Measurements from ENCODE around the gene ADNP2.

ADNP2 gene

DNA sequence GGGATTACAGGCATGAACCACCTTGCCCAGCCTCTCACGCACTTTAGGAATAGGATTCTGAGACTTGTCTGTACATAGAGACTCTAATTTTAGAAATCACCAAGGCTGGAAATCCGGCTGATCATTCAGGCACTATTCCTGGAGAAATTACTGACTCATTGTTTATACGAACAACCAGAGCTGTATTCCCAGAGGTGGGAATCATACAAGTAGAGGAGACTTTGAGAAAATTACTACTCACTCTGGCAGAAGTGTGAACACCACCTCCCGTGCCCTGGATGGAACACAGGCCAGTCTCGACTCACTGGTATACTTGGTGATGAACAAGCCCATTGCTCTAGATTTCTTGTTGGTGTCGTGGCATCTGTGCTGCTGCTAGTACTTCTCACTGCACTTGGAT, 5.8 kb upstream of the ADNP2 start:
- no peak overlapping the region for H3K4me2 ChIP-seq (ENCODE audit: low read length)
- H3K9me3 ChIP-seq (ENCODE audit: low read length), result no peaks in the 10 kb centered on the region
- no peak for TF ChIP-seq EZH2 (IDR thresholded peaks at IDR 0.05; ENCODE audit: borderline replicate concordance, low read length)
- TF ChIP-seq, protein P1, sequence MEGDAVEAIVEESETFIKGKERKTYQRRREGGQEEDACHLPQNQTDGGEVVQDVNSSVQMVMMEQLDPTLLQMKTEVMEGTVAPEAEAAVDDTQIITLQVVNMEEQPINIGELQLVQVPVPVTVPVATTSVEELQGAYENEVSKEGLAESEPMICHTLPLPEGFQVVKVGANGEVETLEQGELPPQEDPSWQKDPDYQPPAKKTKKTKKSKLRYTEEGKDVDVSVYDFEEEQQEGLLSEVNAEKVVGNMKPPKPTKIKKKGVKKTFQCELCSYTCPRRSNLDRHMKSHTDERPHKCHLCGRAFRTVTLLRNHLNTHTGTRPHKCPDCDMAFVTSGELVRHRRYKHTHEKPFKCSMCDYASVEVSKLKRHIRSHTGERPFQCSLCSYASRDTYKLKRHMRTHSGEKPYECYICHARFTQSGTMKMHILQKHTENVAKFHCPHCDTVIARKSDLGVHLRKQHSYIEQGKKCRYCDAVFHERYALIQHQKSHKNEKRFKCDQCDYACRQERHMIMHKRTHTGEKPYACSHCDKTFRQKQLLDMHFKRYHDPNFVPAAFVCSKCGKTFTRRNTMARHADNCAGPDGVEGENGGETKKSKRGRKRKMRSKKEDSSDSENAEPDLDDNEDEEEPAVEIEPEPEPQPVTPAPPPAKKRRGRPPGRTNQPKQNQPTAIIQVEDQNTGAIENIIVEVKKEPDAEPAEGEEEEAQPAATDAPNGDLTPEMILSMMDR (IDR thresholded peaks at IDR 0.05; ENCODE audit: low read length), result no peak
- H3K4me3 ChIP-seq (ENCODE audit: low read depth, low read length, poor library complexity, severe bottlenecking), result no peak overlapping the region
- no peaks in the 10 kb centered on the region for H3K79me2 ChIP-seq (ENCODE audit: insufficient read depth, low read length)
- H3K36me3 ChIP-seq (ENCODE audit: insufficient read depth, low read length), result no peaks in the 10 kb centered on the region; the same call in 1 of the 2 replicates
- H3F3A ChIP-seq (ENCODE audit: insufficient read depth, low read length), result no peaks in the 10 kb centered on the region
- peaks cover 14% of the 10 kb centered on the region for H3K4me1 ChIP-seq (ENCODE audit: insufficient read depth, low read length, severe bottlenecking)
- no peak overlapping the region for H3K27ac ChIP-seq (ENCODE audit: low read depth, low read length, poor library complexity, severe bottlenecking)
- H3K9me2 ChIP-seq (ENCODE audit: low read depth, low read length), result no peaks in the 10 kb centered on the region
- no peak overlapping the region for H3K9ac ChIP-seq (ENCODE audit: low read length)
- no peaks in the 10 kb centered on the region for H4K20me1 ChIP-seq (ENCODE audit: insufficient read depth, low read length)
- H3K27me3 ChIP-seq (ENCODE audit: insufficient read depth, low read length), result peaks cover 6% of the 10 kb centered on the region; the same call in 1 of the 2 replicates
- H2AFZ ChIP-seq (ENCODE audit: low read length), result no peak overlapping the region

DNA sequence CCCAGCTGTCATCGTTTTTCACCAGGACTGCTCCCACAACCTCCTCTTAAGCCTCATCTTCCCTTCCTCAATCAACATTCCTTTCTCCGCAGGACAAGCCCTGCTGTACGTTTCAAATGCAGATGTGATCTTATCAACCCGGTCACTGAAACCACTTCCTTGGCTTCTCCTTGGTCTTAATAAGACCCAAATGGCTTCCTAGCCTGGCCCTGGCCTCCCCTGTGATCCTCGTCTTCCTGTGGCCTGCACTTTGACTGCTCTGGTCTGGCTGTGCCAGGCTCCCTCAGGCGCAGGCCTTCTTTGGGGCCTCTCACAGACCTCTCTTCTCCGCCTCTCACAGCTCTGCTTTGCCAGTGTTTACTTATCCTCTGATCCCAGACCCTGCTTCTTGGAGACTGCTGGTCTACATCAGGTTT, 4.7 kb upstream of the ADNP2 start:
- Histone ChIP-seq H3K36me3 (ENCODE audit: insufficient read depth, low read length) (no peaks in the 10 kb centered on the region; the same call in 1 of the 2 replicates), H3K9me3 (ENCODE audit: low read length) (no peaks in the 10 kb centered on the region), H3K79me2 (ENCODE audit: insufficient read depth, low read length) (no peaks in the 10 kb centered on the region), H3F3A (ENCODE audit: insufficient read depth, low read length) (no peaks in the 10 kb centered on the region), H3K27ac (ENCODE audit: low read depth, low read length, poor library complexity, severe bottlenecking) (no peak overlapping the region), H2AFZ (ENCODE audit: low read length) (no peak overlapping the region), H3K9me2 (ENCODE audit: low read depth, low read length) (no peaks in the 10 kb centered on the region), H3K4me2 (ENCODE audit: low read length) (no peak overlapping the region), H3K4me3 (ENCODE audit: low read depth, low read length, poor library complexity, severe bottlenecking) (no peak overlapping the region), H3K4me1 (ENCODE audit: insufficient read depth, low read length, severe bottlenecking) (peaks cover 14% of the 10 kb centered on the region), H3K9ac (ENCODE audit: low read length) (no peak overlapping the region), H4K20me1 (ENCODE audit: insufficient read depth, low read length) (no peaks in the 10 kb centered on the region), H3K27me3 (ENCODE audit: insufficient read depth, low read length) (peaks cover 6% of the 10 kb centered on the region; the same call in 1 of the 2 replicates)
- TF ChIP-seq EZH2 (IDR thresholded peaks at IDR 0.05; ENCODE audit: borderline replicate concordance, low read length), result no peak
- TF ChIP-seq, protein P1 (IDR thresholded peaks at IDR 0.05; ENCODE audit: low read length), result no peak

DNA sequence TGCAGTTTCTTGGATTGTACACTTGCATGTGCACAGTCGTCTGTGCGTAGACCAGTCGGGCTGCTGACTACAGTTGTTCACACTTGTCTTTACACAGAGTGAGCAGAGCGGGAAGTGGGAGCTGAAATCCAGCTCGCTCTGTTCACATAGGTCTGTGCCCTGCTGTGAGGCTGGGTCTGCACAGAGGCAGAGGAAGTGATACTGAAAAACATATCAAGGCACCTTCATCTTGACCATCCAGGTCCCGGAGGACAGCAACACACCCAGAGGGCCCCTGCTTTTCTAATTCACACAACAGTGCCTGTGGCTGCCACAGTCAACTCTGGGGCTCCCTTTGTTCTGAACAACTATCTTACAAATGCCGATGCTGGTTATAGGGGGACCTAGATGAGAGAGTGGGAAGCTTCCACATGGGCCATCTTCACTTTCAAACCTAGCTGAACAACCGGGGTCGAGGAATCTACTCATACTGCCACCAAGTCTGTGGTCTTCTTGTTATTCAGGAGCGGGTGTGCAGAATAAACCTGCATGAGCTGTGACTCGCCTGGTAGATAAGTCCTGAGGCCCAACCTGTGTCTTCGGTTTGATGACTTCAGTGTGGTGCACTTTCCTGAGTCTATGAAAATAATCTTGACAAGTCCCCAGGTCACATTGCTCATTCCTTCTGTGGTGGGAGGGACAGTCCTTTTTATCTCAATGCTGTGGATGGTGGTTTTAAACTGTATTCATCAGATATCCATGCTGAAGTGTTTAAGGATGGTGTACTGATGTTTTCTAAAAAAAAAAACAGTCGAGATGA, 3.5 kb upstream of the ADNP2 start:
- peak overlapping the region; percentile 29; the same call in 1 of the 2 replicates for H3K4me2 ChIP-seq (ENCODE audit: low read length)
- no peaks in the 10 kb centered on the region for H3F3A ChIP-seq (ENCODE audit: insufficient read depth, low read length)
- TF ChIP-seq EZH2 (IDR thresholded peaks at IDR 0.05; ENCODE audit: borderline replicate concordance, low read length), result no peak
- TF ChIP-seq, protein P1 (IDR thresholded peaks at IDR 0.05; ENCODE audit: low read length), result no peak
- no peak overlapping the region for H2AFZ ChIP-seq (ENCODE audit: low read length)
- no peak overlapping the region for H3K4me3 ChIP-seq (ENCODE audit: low read depth, low read length, poor library complexity, severe bottlenecking)
- no peaks in the 10 kb centered on the region for H4K20me1 ChIP-seq (ENCODE audit: insufficient read depth, low read length)
- H3K4me1 ChIP-seq (ENCODE audit: insufficient read depth, low read length, severe bottlenecking), result peaks cover 20% of the 10 kb centered on the region
- H3K27ac ChIP-seq (ENCODE audit: low read depth, low read length, poor library complexity, severe bottlenecking), result no peak overlapping the region
- H3K36me3 ChIP-seq (ENCODE audit: insufficient read depth, low read length), result no peaks in the 10 kb centered on the region; the same call in 1 of the 2 replicates
- H3K79me2 ChIP-seq (ENCODE audit: insufficient read depth, low read length), result peaks cover 7% of the 10 kb centered on the region
- H3K9me2 ChIP-seq (ENCODE audit: low read depth, low read length), result no peaks in the 10 kb centered on the region
- H3K9ac ChIP-seq (ENCODE audit: low read length), result peak overlapping the region; percentile 0; the same call in 1 of the 2 replicates
- H3K27me3 ChIP-seq (ENCODE audit: insufficient read depth, low read length), result no peaks in the 10 kb centered on the region; the same call in 1 of the 2 replicates
- H3K9me3 ChIP-seq (ENCODE audit: low read length), result no peaks in the 10 kb centered on the region
